Endothelial cell of umbilical vein (primary cell): ENCODE data around the gene FIG4. TPM values are rescaled to one million over a fixed set of nuclear protein-coding genes. Genes with fewer than 3 reads are reported as not detected.

Experiments used
- BruUV-seq: library from RNA; stranded (reverse); fragments of 400-500 nt; replicated peaks from 2 replicates; lab custom pipeline; 2021; lab: Mats Ljungman, UMichigan
- CTCF ChIA-PET: fragments of 300-600, 350-600 bp; sonication (Branson Sonifier 250); formaldehyde crosslinking; loops from one replicate; lab custom pipeline; 2021; ENCODE audit warnings: antibody characterized with exemption, inconsistent platforms; lab: Charles Lee
- POLR2A ChIA-PET: fragments of 300-600, 350-600 bp; sonication (Branson Sonifier 250); formaldehyde crosslinking; loops from one replicate; lab custom pipeline; 2021; ENCODE audit warnings: antibody characterized with exemption, inconsistent platforms; lab: Charles Lee
- DNase-seq: peaks from one replicate; pipeline ENCODE4 v3.0.0-alpha.2; 2011; ENCODE audit warnings: low read depth, low spot score
- FAIRE-seq: peaks from 2 replicates; lab custom pipeline; 2011; peaks lifted over from hg19 to GRCh38; lab: Jason Lieb, UNC
- H2AFZ ChIP-seq: 2 replicates; pipeline ENCODE4 v1.6.0; 2012; ENCODE audit warnings: low read depth, low read length, control low read depth, inconsistent platforms
- H3K27ac ChIP-seq: 2 replicates; pipeline ENCODE4 v1.5.1; 2011; ENCODE audit warnings: low read depth, mild to moderate bottlenecking, control low read depth, low read length, moderate library complexity; ENCODE audit not compliant: insufficient read depth
- H3K27me3 ChIP-seq, 2 experiments: 2 replicates each; pipeline versions ENCODE4 v1.6.0 to v1.6.1; 2011; ENCODE audit warnings: low read length in 2 of 2, mixed read lengths in 1 of 2; ENCODE audit not compliant: control insufficient read depth in 2 of 2, insufficient read depth in 2 of 2
- H3K36me3 ChIP-seq, 2 experiments: 2 replicates in 1 of 2; 3 replicates in 1 of 2; pipeline ENCODE4 v1.5.1; 2011; ENCODE audit warnings: low read length in 2 of 2, mild to moderate bottlenecking in 1 of 2, moderate library complexity in 1 of 2; ENCODE audit not compliant: control insufficient read depth in 2 of 2, insufficient read depth in 2 of 2; ENCODE audit errors: extremely low read depth in 1 of 2
- H3K4me1 ChIP-seq: 3 replicates; pipeline ENCODE4 v1.5.1; 2011; ENCODE audit warnings: mild to moderate bottlenecking, low read length; ENCODE audit not compliant: control insufficient read depth, insufficient read depth; ENCODE audit errors: extremely low read depth
- H3K4me2 ChIP-seq: 2 replicates; pipeline ENCODE4 v1.6.1; 2011; ENCODE audit warnings: low read length, control low read depth, mixed read lengths; ENCODE audit not compliant: insufficient read depth
- H3K4me3 ChIP-seq, 3 experiments: fragments of 200-600 bp in 1 of 3; sonication (generic), shearing (Covaris generic) in 1 of 3; replicated peaks in 1 of 3; 2 replicates each; pipeline ENCODE4 v1.5.1; 2011 to 2016; ENCODE audit warnings: control low read depth in 3 of 3, low read length in 3 of 3, mild to moderate bottlenecking in 2 of 3, inconsistent platforms in 1 of 3, low read depth in 1 of 3, moderate library complexity in 1 of 3; ENCODE audit not compliant: insufficient read depth in 1 of 3
- H3K79me2 ChIP-seq: 2 replicates; pipeline ENCODE4 v1.6.0; 2012; ENCODE audit warnings: low read length, inconsistent platforms; ENCODE audit not compliant: control insufficient read depth, insufficient read depth
- H3K9ac ChIP-seq: replicated peaks from 2 replicates; pipeline ENCODE3; 2011; ENCODE audit warnings: low read length, control low read depth; ENCODE audit not compliant: insufficient read depth; ENCODE audit errors: extremely low read depth
- H3K9me1 ChIP-seq: replicated peaks from 3 replicates; pipeline ENCODE4 v1.6.0; 2011; ENCODE audit warnings: mild to moderate bottlenecking, low read length; ENCODE audit not compliant: control insufficient read depth, insufficient read depth; ENCODE audit errors: extremely low read depth
- H3K9me3 ChIP-seq: replicated peaks from 2 replicates; pipeline ENCODE4 v1.5.1; 2012; ENCODE audit warnings: low read length, inconsistent platforms; ENCODE audit not compliant: control insufficient read depth, insufficient read depth
- H4K20me1 ChIP-seq: replicated peaks from 2 replicates; pipeline ENCODE3; 2011; ENCODE audit warnings: mild to moderate bottlenecking, low read length; ENCODE audit not compliant: control insufficient read depth, insufficient read depth; ENCODE audit errors: extremely low read depth
- CTCF ChIP-seq, 2 donors: IDR thresholded peaks; 1 replicate in 1 of 2; 2 replicates in 1 of 2; pipeline ENCODE4 v1.5.1; 2011; ENCODE audit warnings: low read length in 2 of 2, mild to moderate bottlenecking in 2 of 2, moderate library complexity in 2 of 2, control low read depth in 1 of 2, inconsistent platforms in 1 of 2, low read depth in 1 of 2; ENCODE audit not compliant: insufficient read depth in 1 of 2; ENCODE audit errors: extremely low read depth in 1 of 2
- EZH2 ChIP-seq: IDR thresholded peaks from 2 replicates; pipeline ENCODE4 v1.6.1; 2012; ENCODE audit warnings: borderline replicate concordance, low read depth, mild to moderate bottlenecking, moderate library complexity, low read length, inconsistent platforms; ENCODE audit not compliant: severe bottlenecking
- FOS ChIP-seq: IDR thresholded peaks from 2 replicates; pipeline ENCODE4 v1.6.1; 2011; ENCODE audit warnings: mild to moderate bottlenecking, low read length, moderate library complexity, borderline replicate concordance; ENCODE audit not compliant: insufficient read depth
- GATA2 ChIP-seq: IDR thresholded peaks from 2 replicates; pipeline ENCODE4 v1.7.0; 2011; ENCODE audit warnings: low read depth, mild to moderate bottlenecking, moderate library complexity, mixed read lengths, low read length; ENCODE audit not compliant: insufficient read length, insufficient read depth
- JUN ChIP-seq: IDR thresholded peaks from 2 replicates; pipeline ENCODE4 v1.6.1; 2011; ENCODE audit warnings: borderline replicate concordance, low read depth; ENCODE audit not compliant: insufficient read length, insufficient read depth
- MAX ChIP-seq: IDR thresholded peaks from 2 replicates; pipeline ENCODE4 v1.6.1; 2011; ENCODE audit not compliant: insufficient read depth, insufficient read length
- MYC ChIP-seq: IDR thresholded peaks from one replicate; pipeline ENCODE4 v1.6.1; 2011; ENCODE audit warnings: mild to moderate bottlenecking, low read depth, low read length
- POLR2A ChIP-seq: IDR thresholded peaks from 2 replicates; pipeline ENCODE4 v1.6.1; 2012; ENCODE audit warnings: low read depth, mild to moderate bottlenecking, control low read depth, low read length
- POLR2AphosphoS5 ChIP-seq: IDR thresholded peaks from 2 replicates; pipeline ENCODE4 v1.6.1; 2012; ENCODE audit warnings: low read depth, mild to moderate bottlenecking, control low read depth, low read length, moderate library complexity; ENCODE audit not compliant: insufficient read depth
- dilution Hi-C: fragments of 300-500 bp; cut with MboI; formaldehyde crosslinking; loops from one replicate; pipeline ENCODE4 v1.15.0; 2019; ENCODE audit warnings: low sequenced_read_pairs; ENCODE audit not compliant: extremely low pct_ligation_motif_present
- intact Hi-C: fragments of 100-400 bp; cut with micrococcal nuclease; formaldehyde crosslinking; loops from one replicate; pipeline ENCODE4 v1.10.0; 2022
- polyA plus RNA-seq, 4 experiments: library from polyadenylated mRNA; depleted of rRNA in 3 of 4; stranded (reverse) in 3 of 4; unstranded in 1 of 4; fragments of >200 nt; gene quantifications; 2 replicates each; pipeline versions ENCODE4 v1.2.1 to v1.2.3, GENCODE V29; 2011 to 2012; ENCODE audit warnings: missing spikeins in 1 of 4
- total RNA-seq: library from RNA; stranded (reverse); gene quantifications from 2 replicates; pipeline ENCODE4 v1.2.3, GENCODE V29; 2021

The FIG4 gene
- total and polyA plus RNA-seq, 2 donors (not counting 3 experiments of a cell fraction or from before 2014, with no cell fraction given): 7.9 to 12.2 TPM

- Histone ChIP-seq H3K4me2 (no peak overlapping the region), H3K9me1 (no peaks in the 10 kb centered on the region), H2AFZ (no peak overlapping the region), H3K36me3 (no peaks in the 10 kb centered on the region), H3K9ac (no peak overlapping the region), H3K4me3 (no peak overlapping the region), H3K4me1 (peaks cover 11% of the 10 kb centered on the region), H3K9me3 (no peaks in the 10 kb centered on the region), H4K20me1 (peaks cover 6% of the 10 kb centered on the region), H3K79me2 (no peaks in the 10 kb centered on the region), H3K27me3 (peaks cover 0 to 5% of the 10 kb centered on the region in 2 experiments), H3K27ac (no peak overlapping the region)
- FAIRE-seq (peak; percentile 74), DNase-seq (peak; percentile 86)
- intact Hi-C loops: no loop called here
- ChIA-PET CTCF (interaction anchor here (0.9 to 1.3 kb wide), 2 partner anchors 23 to 280 kb away, joined by 3 to 6 read pairs; no protein-coding TSS in a partner anchor), POLR2A (no interaction called here)
- no TSS peak for BruUV-seq
- TF ChIP-seq FOS (peak; percentile 47), CTCF (IDR thresholded peaks at IDR 0.05; ENCODE audit: extremely low read depth in 1 of 2, insufficient read depth in 1 of 2, low read depth in 1 of 2, low read length in 2 of 2) (no peak), JUN (peak; percentile 29), MYC (no peak), POLR2AphosphoS5 (peak; percentile 90), MAX (no peak), GATA2 (peak; percentile 98), POLR2A (peak; percentile 59), EZH2 (no peak)
- dilution Hi-C loops: no loop called here
These were observed 69.1 kb downstream of the FIG4 start for GRCh38 chr6:109760208-109760607.
